ENCODE measurements around the gene MSGN1.

GRCh38 chr2:17813742-17814473 lies 2.4 kb upstream of the MSGN1 start:
- TF ChIP-seq CTCF (IDR thresholded peaks at IDR 0.05 in 2 of 3, conservative IDR thresholded peaks at IDR 0.05 in 1 of 3; ENCODE audit: borderline replicate concordance in 1 of 3, insufficient read depth in 1 of 3, low read depth in 2 of 3, low read length in 2 of 3) (no peak), POLR2AphosphoS5 (IDR thresholded peaks at IDR 0.05; ENCODE audit: low read depth, low read length) (no peak), MAX (IDR thresholded peaks at IDR 0.05) (no peak), RAD21 (IDR thresholded peaks at IDR 0.05; ENCODE audit: low read depth) (no peak), YY1 (IDR thresholded peaks at IDR 0.05; ENCODE audit: extremely low read depth, insufficient replicate concordance, low read depth, low read length) (no peak), POLR2A (IDR thresholded peaks at IDR 0.05; ENCODE audit: borderline replicate concordance, extremely low read depth, insufficient read depth, insufficient read length) (no peak), CEBPB (IDR thresholded peaks at IDR 0.05; ENCODE audit: low read depth) (no peak), ATF3 (IDR thresholded peaks at IDR 0.05) (no peak), SP1 (IDR thresholded peaks at IDR 0.05; ENCODE audit: low read depth) (no peak)

All from HCT116 (cell line).